Hematopoietic multipotent progenitor cell (in vitro differentiated cells): Measurements from ENCODE around the gene GLT6D1. TPM values are rescaled to one million over a fixed set of nuclear protein-coding genes. Genes with fewer than 3 reads are reported as not detected.
"Not testable (repeated sequence)": the region's sequence is repeated elsewhere in the genome, so short reads cannot be mapped to it uniquely, and the experiment has no call there.

Experiments
- DNase-seq, 3 donors: peaks; one replicate each; pipeline ENCODE4 v3.0.0-alpha.2; 2011 to 2015; ENCODE audit warnings: low read depth in 2 of 3, low spot score in 2 of 3
- total RNA-seq: library from RNA; depleted of rRNA; stranded (reverse); fragments of >200 nt; gene quantifications from one replicate; pipeline ENCODE4 v1.2.3, GENCODE V29; 2012

GLT6D1 gene, protein sequence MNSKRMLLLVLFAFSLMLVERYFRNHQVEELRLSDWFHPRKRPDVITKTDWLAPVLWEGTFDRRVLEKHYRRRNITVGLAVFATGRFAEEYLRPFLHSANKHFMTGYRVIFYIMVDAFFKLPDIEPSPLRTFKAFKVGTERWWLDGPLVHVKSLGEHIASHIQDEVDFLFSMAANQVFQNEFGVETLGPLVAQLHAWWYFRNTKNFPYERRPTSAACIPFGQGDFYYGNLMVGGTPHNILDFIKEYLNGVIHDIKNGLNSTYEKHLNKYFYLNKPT
- total RNA-seq = not detected

DNA sequence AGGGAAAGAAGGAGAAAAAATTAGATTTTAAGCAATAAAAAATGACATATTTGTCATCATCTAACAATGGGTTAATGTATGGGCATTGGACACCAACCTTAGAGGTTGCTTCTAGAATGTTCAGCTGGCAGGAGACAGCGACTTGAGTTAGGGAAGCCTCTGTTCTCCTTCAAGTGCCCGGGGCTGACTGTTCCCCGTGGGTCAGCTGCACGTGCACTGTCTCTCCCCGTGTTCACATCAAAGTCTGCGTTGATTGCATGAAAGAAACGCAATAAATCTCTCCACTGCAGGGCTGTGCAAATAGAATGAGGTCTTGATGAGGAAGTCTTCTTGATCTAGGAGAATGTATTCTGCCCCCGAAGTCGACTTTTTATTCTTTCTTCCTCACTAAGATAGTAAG is at the start of gene GLT6D1:
TSS of gene GLT6D1 (minus strand) at position 345 of the 400 bp plus-strand sequence. CDS start 353 bp downstream, outside the sequence.
- DNase-seq = no peak

DNA sequence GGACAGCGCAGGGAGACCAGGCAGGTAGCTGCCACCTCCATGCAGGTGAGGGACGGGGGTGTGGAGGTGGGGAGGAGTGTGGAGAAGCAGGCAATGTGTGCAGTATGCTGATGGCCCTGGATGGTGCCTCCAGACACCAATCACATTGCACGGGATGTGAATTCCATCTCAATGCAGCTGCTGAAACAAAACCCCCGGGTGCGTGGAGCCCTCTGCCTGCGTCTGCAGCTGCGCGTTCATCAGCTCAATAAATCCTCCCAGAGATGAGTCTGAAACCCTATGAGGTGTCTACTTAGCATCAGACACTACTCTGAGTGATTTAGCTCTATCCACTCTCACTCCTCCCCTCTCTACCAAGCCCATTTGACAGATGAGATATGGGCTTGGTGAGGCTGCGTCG is 49.7 kb upstream of the GLT6D1 start:
- DNase-seq = no peak

DNA sequence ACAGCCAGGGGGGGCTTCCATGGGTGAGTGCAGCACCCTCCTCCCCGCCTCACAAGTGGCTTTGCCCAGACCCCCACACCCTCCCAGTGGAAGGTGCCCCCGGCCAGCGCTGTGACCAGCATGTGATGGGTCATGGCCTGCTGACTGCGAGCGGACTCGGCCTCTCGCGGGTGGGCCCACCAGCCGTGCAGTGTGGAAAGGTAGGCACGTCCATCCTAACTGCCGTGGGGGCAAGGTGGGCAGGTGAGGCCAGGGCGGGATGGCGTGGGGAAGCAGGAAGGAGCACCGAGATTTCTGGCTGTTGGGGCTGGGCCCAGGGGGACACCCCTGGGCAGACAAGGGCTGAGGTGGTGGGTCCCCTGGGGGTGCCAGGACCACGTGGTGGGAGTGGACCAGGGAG is 47.9 kb upstream of the GLT6D1 start:
- no peak for DNase-seq

DNA sequence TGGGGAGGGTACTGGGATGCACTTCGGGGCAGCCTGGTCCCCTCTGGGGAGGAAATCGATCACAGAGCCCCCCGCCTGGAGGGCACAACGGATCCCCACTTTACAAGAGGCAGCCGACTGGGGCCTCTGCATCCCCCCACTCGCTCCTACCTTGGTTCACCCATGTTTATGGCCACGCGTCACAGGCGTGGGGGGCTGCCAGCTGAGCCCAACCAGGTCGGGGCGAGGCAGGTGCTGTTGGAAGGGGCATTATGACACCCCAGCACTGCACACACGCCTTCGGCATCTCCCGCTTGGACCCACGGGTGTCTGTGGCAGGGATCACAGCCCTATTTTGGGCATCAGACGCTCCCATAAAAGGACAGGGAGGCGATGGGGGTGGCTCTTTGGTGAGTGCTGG is 45.4 kb upstream of the GLT6D1 start:
- DNase-seq = no peak

DNA sequence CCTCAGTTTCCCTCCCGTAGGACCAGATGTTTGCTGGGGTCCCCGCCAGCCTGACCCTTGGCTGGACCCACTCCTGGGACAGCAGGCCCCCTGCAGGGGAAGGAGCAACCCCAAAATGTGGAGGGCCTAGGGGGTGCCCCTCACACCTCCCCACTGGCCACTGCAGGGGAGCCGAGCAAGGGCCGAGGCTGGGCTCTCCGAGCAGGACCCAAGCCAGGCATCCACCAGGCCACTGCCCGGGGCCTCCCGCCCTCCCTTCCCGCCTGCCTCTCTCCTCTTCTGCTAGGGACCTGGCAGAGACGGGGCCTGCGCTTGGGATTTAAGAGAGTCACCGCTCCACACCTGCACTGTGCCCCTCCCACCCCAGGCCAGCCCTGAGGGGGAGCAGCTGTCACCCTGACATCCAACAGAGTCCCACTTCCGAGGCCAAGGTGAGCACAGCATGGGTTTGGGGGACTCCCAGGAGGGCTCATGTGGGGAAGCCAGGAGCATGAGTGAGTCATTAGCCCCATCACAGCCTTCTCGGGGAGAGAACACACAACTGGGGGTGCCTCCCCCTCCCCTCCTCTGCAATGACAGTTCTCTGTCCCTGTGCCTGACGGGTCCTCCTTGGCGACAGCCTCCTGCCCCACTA is 44.2 kb upstream of the GLT6D1 start:
- no peak for DNase-seq

DNA sequence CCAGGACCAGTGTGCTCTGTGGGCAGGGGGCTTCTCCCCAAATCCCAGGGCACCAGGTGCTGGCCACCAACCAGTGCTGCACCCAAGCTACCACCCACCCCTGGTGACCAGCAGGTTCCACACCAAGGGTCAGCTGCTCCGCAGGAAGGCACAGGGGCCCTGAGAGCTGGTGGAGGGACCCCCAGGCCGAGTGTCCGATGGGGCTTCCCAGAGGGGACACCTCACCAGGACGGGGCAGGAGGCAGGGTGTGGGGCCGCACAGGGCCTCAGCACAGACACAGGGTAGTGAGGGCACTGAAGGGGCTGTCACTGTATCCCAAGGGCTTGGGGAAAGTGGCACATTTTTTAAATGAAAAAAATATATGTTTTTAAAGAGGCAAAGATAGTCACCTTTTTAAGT is 41.8 kb upstream of the GLT6D1 start:
- no peak for DNase-seq

DNA sequence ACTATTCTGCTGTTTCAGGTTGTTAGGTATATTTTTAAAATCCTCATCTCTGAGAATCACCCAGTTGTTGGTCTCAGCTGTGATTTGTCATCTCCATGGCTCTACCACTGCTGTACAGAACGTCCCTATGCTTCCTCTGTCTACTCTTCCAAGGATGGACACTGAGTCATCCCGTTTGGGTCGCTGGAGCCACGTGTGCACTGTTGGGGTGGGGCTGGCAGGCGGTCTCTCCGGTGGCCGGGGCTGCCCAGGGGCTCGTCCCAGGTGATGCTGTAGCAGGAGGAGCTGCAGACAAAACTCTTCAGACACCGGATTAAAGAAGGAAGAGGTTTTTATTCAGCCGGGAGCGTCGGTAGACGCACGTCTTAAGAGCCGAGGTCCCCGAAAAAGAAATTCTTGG is 40.7 kb upstream of the GLT6D1 start:
- no peak for DNase-seq

DNA sequence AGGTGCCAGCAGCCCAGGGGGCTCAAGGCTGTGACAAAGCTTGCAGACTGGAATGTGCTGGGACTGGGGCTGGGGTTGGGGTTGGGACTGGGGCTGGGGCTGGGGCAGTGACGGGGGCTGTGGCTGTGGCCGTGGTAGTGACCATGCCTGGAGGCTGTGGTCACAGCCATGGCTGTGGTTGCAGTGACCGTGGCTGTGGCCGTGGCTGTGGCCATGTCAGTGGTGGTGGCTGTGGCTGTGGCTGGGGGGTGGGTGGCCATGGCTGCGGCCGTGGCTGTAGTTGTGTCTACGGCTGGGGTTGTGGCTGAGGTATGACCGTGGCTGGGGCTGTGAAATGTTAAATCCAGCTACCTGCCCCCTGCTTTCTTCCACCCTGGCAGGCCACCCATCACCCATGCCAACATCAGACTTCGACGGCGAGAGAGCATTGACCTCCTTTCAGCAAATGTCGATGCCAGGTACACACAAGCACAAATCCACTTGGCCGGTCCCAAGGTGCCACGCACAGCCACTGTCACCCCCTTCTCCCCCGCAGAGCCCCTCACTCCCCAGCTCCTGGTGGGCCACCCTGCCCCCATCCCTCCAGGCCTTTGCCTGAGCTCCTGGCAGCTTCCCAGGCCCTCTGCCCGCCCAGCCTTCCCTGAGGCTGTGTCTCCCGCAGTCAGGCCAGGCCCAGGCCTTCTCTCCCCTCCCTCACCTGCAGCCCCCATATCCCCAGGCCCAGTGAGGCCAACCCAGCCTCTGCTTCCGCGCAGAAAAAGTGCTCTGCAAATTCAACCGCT is 39.1 kb upstream of the GLT6D1 start:
- DNase-seq = no peak

DNA sequence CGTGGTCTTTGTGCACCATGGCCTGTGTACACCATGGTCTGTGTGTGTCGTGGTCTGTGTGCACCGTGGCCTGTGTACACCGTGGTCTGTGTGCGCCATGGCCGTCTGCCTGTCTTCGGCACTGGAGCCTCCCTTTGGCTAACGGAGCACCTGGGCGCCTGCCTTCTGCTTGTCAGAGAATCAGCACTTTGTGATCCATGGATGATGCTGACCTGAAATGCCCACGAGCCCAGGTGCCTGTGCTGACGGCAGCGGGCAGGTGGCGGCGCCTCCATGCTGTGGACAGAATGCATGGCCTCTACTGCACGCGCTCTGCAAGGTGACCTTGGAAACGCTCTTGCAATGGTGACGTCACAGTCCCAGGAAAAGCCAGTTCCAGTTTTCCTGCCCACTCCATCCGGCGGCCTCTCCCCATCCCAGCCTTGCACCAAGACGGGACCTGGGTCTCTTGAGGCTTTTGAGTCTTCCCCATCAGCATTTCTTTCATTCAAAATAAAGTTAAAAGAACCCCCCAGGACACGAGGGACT is 38.4 kb upstream of the GLT6D1 start:
- no peak for DNase-seq

DNA sequence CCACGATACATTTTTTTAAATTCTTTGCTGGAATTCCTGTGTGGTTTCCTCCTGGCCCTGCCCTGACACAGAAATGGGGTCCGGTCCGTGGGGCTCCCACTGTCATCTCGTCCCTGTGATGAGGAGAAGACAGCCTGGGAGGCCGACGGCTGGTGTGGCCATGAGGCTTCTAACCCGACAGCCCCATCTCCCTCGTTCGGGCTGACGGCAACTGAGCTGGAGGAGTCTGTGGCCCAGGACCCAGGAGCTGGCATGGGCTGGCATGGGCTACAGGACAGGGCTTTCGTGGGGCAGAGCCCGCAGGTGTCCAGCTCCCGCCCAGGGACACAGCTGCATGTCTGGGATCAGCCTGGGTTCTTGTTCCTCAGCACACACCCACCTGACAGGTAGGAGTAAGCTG is 37.6 kb upstream of the GLT6D1 start:
- DNase-seq = no peak

DNA sequence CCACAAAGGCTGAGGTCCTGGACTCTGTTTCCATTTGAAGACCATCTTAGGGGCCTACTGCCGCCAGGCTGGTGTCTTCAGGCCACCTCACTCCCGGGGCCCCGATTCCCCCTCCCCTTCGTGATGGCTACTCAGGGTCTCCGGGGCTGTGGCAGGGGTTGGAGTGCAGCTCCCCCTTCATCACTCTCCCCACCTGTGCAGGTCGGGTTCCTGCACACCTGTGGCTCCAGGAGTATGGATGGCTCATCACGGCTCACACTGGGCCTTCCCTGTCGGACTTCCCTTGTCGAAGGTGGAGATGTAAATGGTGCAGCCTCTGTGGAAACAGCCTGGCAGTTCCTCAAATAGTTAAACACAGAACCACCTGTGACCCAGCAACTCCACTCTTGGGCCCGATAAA is 35.6 kb upstream of the GLT6D1 start:
- DNase-seq = no peak

DNA sequence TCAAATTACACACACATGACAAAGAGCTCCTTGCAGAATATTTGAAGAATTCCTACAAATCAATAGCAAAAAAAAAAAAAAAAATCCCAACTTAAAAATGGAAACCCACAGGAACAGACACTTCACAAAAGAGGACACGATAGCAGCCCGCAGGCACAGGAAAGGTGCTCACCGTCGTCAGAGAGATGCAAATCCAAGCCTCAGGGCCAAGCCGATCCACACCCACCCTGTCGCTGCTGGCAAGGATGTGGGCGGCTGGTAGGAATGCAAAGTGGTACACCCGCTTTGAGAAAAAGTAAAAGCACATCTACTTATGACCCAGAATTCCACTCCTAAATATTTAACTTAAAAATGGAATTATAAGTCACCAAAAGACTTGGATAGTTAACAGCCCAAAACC is 34.6 kb upstream of the GLT6D1 start:
- DNase-seq = no peak

DNA sequence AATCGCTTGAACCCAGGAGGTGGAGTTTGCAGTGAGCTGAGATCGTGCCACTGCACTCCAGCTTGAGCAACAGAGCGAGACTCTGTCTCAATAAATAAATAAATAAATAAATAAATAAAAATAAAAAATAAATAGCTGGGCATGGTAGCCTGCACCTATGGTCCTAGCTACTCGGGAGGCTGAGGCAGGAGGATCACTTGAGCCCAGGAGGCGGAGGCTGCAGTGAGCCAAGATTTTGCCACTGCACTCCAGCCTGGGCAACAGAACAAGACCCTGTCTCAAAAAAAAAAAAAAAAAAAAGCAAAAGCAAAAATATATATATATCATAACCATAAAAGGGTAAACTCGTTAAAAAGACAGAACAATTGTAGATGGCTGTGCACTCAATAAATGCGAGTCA is 33.4 kb upstream of the GLT6D1 start:
- DNase-seq = not testable (repeated sequence)

DNA sequence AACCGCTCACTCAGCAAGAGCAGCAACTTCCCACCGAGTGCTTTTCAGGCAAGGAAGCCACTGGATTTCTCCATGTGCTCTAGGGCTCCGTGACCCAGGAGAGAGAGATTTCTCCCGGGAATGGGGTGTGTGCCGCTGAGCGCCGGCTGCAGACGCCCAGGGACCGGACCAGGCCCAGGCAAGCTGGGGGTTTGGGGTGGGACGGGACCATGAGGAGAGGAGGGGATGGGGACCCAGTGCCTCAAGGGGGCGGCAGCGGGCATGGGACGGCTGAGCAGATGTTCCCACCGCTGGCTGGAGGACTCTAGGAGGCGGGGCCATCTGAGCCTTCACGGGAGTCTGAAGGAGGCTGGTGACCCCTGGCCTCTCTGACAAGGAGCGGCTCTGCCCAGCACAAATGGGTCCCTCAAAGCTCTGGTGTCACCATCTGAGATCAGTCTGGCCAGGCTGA is 32.3 kb upstream of the GLT6D1 start:
- no peak for DNase-seq

DNA sequence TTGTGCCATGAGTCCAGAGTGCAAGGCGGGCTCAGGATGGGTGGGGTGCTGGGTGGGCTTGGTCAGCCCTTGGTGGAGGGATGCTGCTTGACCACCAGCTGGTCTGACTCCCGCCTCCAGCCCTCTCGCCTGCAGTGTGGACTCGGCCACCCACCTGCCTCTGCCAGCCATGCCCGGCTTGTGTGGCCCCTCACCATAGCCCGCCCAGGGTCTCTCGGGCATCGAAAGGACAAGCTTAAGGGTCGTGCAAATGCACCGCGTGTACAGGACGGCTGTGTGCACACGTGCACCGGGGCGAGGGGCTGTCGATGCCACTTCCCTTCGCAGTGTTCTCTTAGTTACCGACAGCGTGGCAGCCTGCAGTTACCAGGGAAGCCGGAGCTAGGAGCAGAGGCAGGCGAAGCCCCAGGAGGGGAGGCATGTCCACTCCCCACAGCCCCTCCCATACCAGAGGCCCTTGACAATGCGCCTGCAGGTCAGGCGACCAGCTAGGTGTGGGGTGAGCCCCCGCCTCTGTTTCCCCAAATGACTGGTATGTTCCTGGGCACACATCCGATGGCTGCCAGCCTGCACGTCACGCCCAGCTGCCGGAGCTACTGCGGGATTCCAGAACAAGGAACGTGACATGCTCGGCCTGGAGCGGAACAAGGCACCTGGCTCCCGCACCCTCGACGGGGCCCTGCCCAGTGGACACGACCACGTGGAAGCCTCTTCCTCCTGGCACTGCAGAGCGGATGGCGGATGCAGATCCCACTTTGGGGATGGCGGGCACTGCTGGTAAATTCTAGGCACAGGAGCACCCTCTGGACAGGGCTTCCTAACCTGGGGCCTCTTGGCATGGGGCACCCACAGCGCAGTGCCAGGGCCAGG is 31.6 kb upstream of the GLT6D1 start:
- no peak for DNase-seq

DNA sequence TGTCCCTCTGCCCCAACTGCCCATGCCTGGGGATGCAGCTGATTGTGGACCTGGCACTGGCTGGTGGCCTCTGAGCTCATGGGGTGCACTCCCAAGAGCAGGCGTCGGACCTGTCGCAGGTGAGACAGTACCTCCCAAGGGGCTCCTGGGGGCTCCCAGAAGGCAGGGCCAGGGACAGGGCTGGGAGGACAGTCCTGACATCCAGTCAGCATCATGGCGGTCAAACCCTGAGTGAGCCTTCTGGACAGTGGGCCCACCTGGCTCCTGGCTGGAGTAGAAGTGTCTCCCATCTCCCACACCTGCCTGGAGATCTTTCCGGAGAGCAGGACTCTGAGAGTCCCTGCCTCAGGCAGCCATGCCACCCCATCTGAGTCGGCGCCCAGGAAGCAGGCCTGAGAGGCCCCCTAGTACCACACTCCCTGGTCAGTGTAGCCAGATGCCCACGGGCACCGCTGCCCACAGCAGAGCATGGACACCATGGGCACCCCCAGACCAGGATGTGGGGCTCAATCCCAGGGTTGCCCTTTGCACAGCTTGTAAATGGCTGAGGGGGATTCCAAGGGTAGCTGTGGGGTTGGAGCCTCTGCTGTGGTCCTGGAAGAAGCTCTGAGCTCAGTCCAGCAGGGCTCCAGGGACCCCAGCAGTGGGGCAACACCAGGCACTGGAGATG is 30.4 kb upstream of the GLT6D1 start:
- DNase-seq = no peak

DNA sequence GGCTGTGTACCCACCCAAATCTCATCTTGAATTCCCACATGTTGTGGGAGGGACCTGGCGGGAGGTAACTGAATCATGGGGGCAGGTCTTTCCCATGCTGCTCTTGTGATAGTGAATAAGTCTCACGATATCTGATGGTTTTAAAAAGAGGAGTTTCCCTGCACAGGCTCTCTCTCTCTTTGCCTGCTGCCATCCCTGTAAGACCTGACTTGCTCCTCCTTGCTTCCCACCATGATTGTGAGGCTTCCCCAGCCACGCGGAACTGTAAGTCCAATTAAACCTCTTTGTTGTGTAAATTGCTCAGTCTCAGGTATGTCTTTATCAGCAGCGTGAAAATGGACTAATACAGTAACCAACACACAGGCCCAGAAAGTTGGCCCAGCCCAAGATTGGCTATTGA is 29.7 kb upstream of the GLT6D1 start:
- DNase-seq = not testable (repeated sequence)

DNA sequence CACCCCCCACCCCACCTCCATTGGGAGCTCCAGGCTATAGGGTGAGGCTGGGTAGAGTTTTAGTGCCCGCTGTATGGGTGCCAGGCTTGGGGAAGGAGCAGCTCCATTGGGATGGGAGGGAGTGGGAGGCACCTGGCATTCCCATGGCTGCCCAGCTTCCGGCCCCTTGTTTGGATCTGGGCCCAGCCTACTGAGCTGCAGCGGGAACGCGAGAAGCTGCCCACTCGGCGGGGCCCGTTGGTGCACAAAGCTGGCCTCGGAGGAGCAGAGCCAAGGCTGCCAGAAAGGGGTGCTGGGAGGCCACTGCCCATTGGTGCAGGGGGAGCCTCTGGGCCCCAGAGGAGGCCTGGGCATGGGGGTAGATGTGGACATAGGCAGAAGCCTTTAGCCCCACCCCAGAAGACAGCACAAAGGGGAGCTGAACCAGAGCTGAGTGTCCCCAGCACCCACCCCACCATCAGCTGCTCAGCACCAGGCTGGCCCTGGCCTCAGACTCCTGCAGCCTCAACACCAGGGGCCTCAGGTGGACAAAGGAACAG is 28.2 kb upstream of the GLT6D1 start:
- DNase-seq = no peak

DNA sequence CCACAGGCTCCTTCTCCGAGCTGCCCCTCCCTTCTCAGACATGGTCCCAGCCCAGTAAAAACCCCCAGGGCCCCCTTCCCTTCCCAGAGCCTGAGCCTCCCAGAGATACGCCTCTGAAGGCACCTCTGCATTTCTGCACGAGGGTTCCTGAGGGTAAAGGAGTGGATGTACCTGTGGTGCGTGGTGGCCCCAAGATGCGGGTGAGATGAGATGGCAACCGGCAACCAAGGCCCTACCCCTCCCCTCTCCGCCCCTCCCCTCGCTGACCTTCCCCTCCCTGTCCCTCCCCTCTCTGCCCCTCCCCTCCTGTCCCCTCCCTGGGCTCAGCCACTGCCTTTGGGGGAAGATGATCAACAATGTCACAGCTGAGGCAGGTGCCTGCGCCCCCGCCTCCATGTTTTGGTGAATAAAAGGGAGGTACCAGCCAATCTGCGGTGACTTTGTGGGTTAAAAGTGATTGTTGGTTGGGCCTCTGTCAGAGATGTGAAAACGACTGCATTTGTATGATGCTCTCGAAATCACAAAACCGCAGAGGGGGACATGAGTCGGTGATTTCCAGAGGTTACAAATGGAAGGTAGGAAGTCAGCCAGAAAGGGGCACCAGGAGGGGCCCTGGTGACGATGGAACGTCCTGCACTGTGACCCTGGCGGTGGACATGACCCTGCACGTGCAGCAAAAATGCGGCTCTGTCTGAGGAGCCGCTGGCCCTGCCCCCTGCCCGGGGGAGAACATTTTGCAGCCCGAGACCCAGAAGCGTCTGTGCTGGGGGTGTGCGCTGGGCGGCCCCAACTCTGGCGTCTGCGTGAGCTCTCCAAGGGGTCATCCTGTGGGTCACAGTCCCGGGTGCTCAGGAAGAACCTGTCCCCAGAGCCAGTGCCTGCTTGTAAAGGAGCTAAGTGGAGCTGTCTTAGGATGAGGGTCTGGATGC is 27.5 kb upstream of the GLT6D1 start:
- no peak for DNase-seq
